HG02623 (cell line): ENCODE results near the gene ELAVL3.
"Not testable (repeated sequence)": the region's sequence is repeated elsewhere in the genome, so short reads cannot be mapped to it uniquely, and the experiment has no call there.

Experiments
- ATAC-seq: cut with Tn5 transposase; IDR thresholded peaks from one replicate; pipeline ENCODE4 v1.9.1; 2021; ENCODE audit warnings: moderate library complexity; ENCODE audit not compliant: unreplicated experiment

ELAVL3 gene

GRCh38 chr19:11414544-11414943, 66.3 kb downstream of the ELAVL3 start:
- no peak for ATAC-seq

GRCh38 chr19:11410682-11411081, 70.2 kb downstream of the ELAVL3 start:
- no peak for ATAC-seq

DNA sequence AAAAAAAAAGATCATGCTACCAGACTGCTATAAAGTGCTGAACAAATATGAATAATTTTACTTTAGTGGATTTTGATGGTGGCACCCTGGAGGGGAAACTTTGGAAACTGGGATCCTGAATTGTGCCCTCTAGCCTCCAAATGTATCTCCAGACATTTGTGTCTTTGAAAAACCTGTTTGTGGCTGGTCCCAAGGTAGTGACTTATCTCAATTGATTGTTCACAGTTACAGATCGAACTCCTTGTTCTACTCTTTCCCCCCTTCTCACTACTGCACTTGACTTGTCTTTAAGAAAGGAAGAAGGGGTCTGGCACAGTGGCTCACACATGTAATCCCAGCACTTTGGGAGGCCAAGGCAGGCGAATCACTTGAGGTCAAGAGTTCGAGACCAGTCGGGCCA, 72.3 kb downstream of the ELAVL3 start:
- no peak for ATAC-seq

GRCh38 chr19:11406703-11407236, 74.1 kb downstream of the ELAVL3 start:
- ATAC-seq = not testable (repeated sequence)

DNA sequence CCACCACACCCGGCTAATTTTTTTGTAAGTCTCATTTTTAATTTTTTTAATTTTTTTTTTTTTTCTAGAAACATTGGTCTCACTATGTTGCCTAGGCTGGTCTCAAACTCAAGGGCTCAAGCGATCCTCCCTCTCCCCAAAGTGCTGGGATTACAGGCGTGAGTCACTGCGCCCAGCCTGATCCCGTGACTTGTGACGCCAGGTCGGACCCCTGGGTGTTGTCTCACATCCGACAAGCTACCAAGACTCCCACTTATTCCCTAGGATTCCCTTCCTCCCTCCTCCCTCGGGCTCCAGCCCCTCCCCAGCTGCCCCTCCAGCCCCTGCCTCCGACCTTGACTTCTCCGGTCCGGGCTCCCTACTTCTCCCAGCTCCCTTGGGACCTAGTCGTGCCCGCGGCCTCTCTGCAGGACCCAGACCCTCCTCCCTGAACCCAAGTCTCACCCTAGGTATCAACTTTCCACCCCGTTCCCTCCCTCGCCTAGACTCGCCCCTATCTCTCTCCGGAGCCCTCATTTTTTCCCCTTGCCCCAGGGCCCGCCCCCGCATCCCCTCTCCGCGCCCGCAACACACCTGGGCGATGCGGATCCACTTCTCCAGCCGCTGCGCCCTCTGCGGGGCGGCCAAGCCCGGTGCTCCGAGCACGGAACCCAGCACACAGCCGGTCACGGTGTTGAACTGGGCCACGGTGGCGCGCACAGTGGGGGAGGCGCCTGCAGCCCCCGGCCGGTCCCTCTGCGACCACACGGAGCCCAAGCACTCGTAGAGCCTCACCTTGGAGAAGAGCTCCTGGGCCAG, 74.8 kb downstream of the ELAVL3 start:
- ATAC-seq = no peak

GRCh38 chr19:11404588-11405222, 76.1 kb downstream of the ELAVL3 start:
- no peak for ATAC-seq

- ATAC-seq = no peak
Observed at GRCh38 chr19:11401808-11402543, 78.9 kb downstream of the ELAVL3 start.
